Testis (tissue), 3 donors: ENCODE results near the gene CLNK. TPM values are rescaled to one million over a fixed set of nuclear protein-coding genes. Genes with fewer than 3 reads are reported as not detected.

Source experiments
- DNase-seq: peaks from one replicate; pipeline ENCODE4 v3.0.0-alpha.2; 2019
- H3K27ac ChIP-seq, 2 donors: fragments of 200-600 bp; sonication (generic); one replicate each; pipeline ENCODE4 v1.5.1; 2019
- H3K27me3 ChIP-seq: fragments of 200-600 bp; sonication (generic); one replicate; pipeline ENCODE4 v1.5.1; 2019
- H3K36me3 ChIP-seq: fragments of 200-600 bp; sonication (generic); one replicate; pipeline ENCODE4 v1.5.1; 2017; ENCODE audit warnings: low read depth; ENCODE audit errors: missing control alignments
- H3K4me1 ChIP-seq: fragments of 200-600 bp; sonication (generic); one replicate; pipeline ENCODE4 v1.5.1; 2019
- H3K4me3 ChIP-seq, 2 donors: fragments of 200-600 bp; sonication (generic); one replicate each; pipeline ENCODE4 v1.5.1; 2017 to 2019
- H3K9me3 ChIP-seq: fragments of 200-600 bp; sonication (generic); one replicate; pipeline ENCODE4 v1.5.1; 2017
- CTCF ChIP-seq, 3 experiments: fragments of 450-650 bp in 2 of 3; fragments of 200-600 bp in 1 of 3; sonication (generic) in 1 of 3; IDR thresholded peaks; one replicate each; pipeline ENCODE4 v1.5.1; 2016 to 2019; ENCODE audit warnings: antibody characterized with exemption in 3 of 3, mild to moderate bottlenecking in 2 of 3, moderate library complexity in 1 of 3
- POLR2A ChIP-seq: fragments of 450-650 bp; IDR thresholded peaks from one replicate; pipeline ENCODE4 v1.6.1; 2017; ENCODE audit warnings: antibody characterized with exemption, mild to moderate bottlenecking, moderate library complexity
- WGBS, 2 donors: methylation state at CpG; one replicate each; pipeline ENCODE4 v1.1.5; 2018; 5-methylcytosine and 5-hydroxymethylcytosine counted together
- intact Hi-C: fragments of 100-400 bp; cut with DNase I; formaldehyde crosslinking; loops from one replicate; pipeline ENCODE4 v1.15.1; 2023; ENCODE audit warnings: low total_unique reads
- polyA plus RNA-seq: library from polyadenylated mRNA; stranded (reverse); fragments of 350-450 nt; fragmentation: Illumina TruSeq; extraction: RNeasy Lipid Tissue Mini Kit (QIAGEN cat#74804); gene quantifications from one replicate; pipeline ENCODE4 v1.2.3, GENCODE V29; 2014; ENCODE audit warnings: low read depth, low replicate concordance; ENCODE audit not compliant: insufficient read depth
- total RNA-seq, 2 donors: library from RNA; depleted of rRNA; stranded (reverse); fragments of >200 nt; gene quantifications; one replicate each; pipeline ENCODE4 v1.2.3, GENCODE V29; 2016

CLNK gene
- total and polyA plus RNA-seq, 3 donors from 2014 or later = 0.12 to 0.94 TPM; not detected in 1

- H3K4me3 ChIP-seq = no peak overlapping the region
- DNase-seq = no peak
- H3K27ac ChIP-seq = no peak overlapping the region
- no peak for TF ChIP-seq POLR2A
- TF ChIP-seq CTCF (IDR thresholded peaks at IDR 0.05) = no peak
- no peaks in the 10 kb centered on the region for H3K36me3 ChIP-seq
- H3K27me3 ChIP-seq = no peaks in the 10 kb centered on the region
- no peaks in the 10 kb centered on the region for H3K9me3 ChIP-seq
- WGBS, 2 donors = 40 to 52% methylated on average over 13 of the region's 13 CpGs
- intact Hi-C loops = no loop called here
- peaks cover 3% of the 10 kb centered on the region for H3K4me1 ChIP-seq
Observed at GRCh38 chr4:10552591-10553280, 131.8 kb downstream of the CLNK start.

GRCh38 chr4:10535912-10536311 lies 148.7 kb downstream of the CLNK start:
- no peak for DNase-seq
- TF ChIP-seq POLR2A (no peak), CTCF (IDR thresholded peaks at IDR 0.05) (no peak)
- Histone ChIP-seq H3K27me3 (no peaks in the 10 kb centered on the region), H3K36me3 (no peaks in the 10 kb centered on the region), H3K4me1 (peaks cover 11% of the 10 kb centered on the region), H3K9me3 (no peaks in the 10 kb centered on the region), H3K27ac (no peak overlapping the region), H3K4me3 (no peak overlapping the region)
- WGBS, 2 donors = 88 to 90% methylated on average over 5 of the region's 5 CpGs
- intact Hi-C loops = loop anchor here (10.0 kb wide), 1 partner anchor 71 kb away; no protein-coding TSS in a partner anchor

- Histone ChIP-seq H3K36me3 (no peaks in the 10 kb centered on the region), H3K4me1 (peaks cover 21% of the 10 kb centered on the region), H3K27me3 (no peaks in the 10 kb centered on the region), H3K9me3 (no peaks in the 10 kb centered on the region), H3K27ac (no peak overlapping the region), H3K4me3 (no peak overlapping the region)
- DNase-seq = no peak
- WGBS, 2 donors = 90 to 91% methylated on average over 6 of the region's 6 CpGs
- TF ChIP-seq CTCF (IDR thresholded peaks at IDR 0.05) = no peak
- intact Hi-C loops = loop anchor here (10.0 kb wide), 1 partner anchor 70 kb away; no protein-coding TSS in a partner anchor
Observed at GRCh38 chr4:10534820-10535219, 149.7 kb downstream of the CLNK start.

- H3K4me1 ChIP-seq = peaks cover 31% of the 10 kb centered on the region
- intact Hi-C loops = loop anchor here (10.0 kb wide), 1 partner anchor 67 kb away; no protein-coding TSS in a partner anchor
- H3K27me3 ChIP-seq = no peaks in the 10 kb centered on the region
- no peaks in the 10 kb centered on the region for H3K36me3 ChIP-seq
- peak overlapping the region in 1 of 2 donors; percentile 20 for H3K27ac ChIP-seq
- no peak overlapping the region for H3K4me3 ChIP-seq
- no peak for DNase-seq
- WGBS, 2 donors = 44 to 55% methylated on average over 2 of the region's 2 CpGs
- H3K9me3 ChIP-seq = no peaks in the 10 kb centered on the region
- TF ChIP-seq CTCF (IDR thresholded peaks at IDR 0.05) (no peak), POLR2A (no peak)
Observed at GRCh38 chr4:10532155-10532554, 152.4 kb downstream of the CLNK start.
